SKM-1 treated with dmso at 0.1 percent for 144 hours (cell line): ENCODE measurements around the gene USP1.

Experiments
- DNase-seq: peaks from one replicate; lab custom pipeline; 2025; ENCODE audit not compliant: unreplicated experiment; lab: John Stamatoyannopoulos, UW

USP1 gene

GRCh38 chr1:62425041-62425440, 11.8 kb upstream of the USP1 start:
- DNase-seq: no peak

GRCh38 chr1:62426237-62426636, 10.6 kb upstream of the USP1 start:
- no peak for DNase-seq

- no peak for DNase-seq
Observed at GRCh38 chr1:62426794-62427193, 10.1 kb upstream of the USP1 start.

- no peak for DNase-seq
Observed at GRCh38 chr1:62428351-62428750, 8.5 kb upstream of the USP1 start.

- DNase-seq: no peak
Observed at GRCh38 chr1:62429581-62429980, 7.3 kb upstream of the USP1 start.

GRCh38 chr1:62433861-62434617, 2.8 kb upstream of the USP1 start:
- no peak for DNase-seq

- DNase-seq: no peak
Observed at GRCh38 chr1:62434618-62435001, 2.2 kb upstream of the USP1 start.

- no peak for DNase-seq
Observed at GRCh38 chr1:62435231-62436038, 1.4 kb upstream of the USP1 start.

GRCh38 chr1:62436039-62436465, 797 bp upstream of the USP1 start:
- DNase-seq: peak; percentile 65

GRCh38 chr1:62437273-62437940, 558 bp downstream of the USP1 start:
- peak; percentile 51 for DNase-seq

GRCh38 chr1:62438163-62438562, 1.3 kb downstream of the USP1 start:
- DNase-seq: no peak

GRCh38 chr1:62439652-62440371, 3.0 kb downstream of the USP1 start:
- no peak for DNase-seq

- peak; percentile 18 for DNase-seq
Observed at GRCh38 chr1:62444701-62445100, 7.9 kb downstream of the USP1 start.

GRCh38 chr1:62448221-62448933, 11.5 kb downstream of the USP1 start:
- DNase-seq: no peak

GRCh38 chr1:62450301-62450700, 13.5 kb downstream of the USP1 start:
- DNase-seq: no peak

GRCh38 chr1:62452951-62453350, 16.1 kb downstream of the USP1 start:
- DNase-seq: no peak

- DNase-seq: no peak
Observed at GRCh38 chr1:62457955-62458354, 21.1 kb downstream of the USP1 start.

- no peak for DNase-seq
Observed at GRCh38 chr1:62462370-62462769, 25.5 kb downstream of the USP1 start.

GRCh38 chr1:62467092-62467491, 30.2 kb downstream of the USP1 start:
- no peak for DNase-seq

- no peak for DNase-seq
Observed at GRCh38 chr1:62476525-62477219, 39.8 kb downstream of the USP1 start.
